Nephron progenitor cell (in vitro differentiated cells): ENCODE measurements around the gene ZNF683.
"Not testable (repeated sequence)": the region's sequence is repeated elsewhere in the genome, so short reads cannot be mapped to it uniquely, and the experiment has no call there.

Experiments used
- DNase-seq: peaks from one replicate; pipeline ENCODE4 v3.0.0; 2021
- H3K27ac Mint-ChIP-seq: 2 replicates; pipeline ENCODE4 v1.8.0; 2021; ENCODE audit warnings: mild to moderate bottlenecking, moderate library complexity, mixed read lengths
- H3K27me3 Mint-ChIP-seq: 2 replicates; pipeline ENCODE4 v1.8.0; 2021; ENCODE audit warnings: mild to moderate bottlenecking, low read depth, mixed read lengths; ENCODE audit not compliant: poor library complexity
- H3K36me3 Mint-ChIP-seq: 2 replicates; pipeline ENCODE4 v1.8.0; 2021; ENCODE audit warnings: low read depth, mixed read lengths
- H3K4me1 Mint-ChIP-seq: 2 replicates; pipeline ENCODE4 v1.8.0; 2021; ENCODE audit warnings: mixed read lengths
- H3K4me3 Mint-ChIP-seq: 2 replicates; pipeline ENCODE4 v1.8.0; 2021; ENCODE audit warnings: mild to moderate bottlenecking, moderate library complexity, mixed read lengths
- H3K9me3 Mint-ChIP-seq: 2 replicates; pipeline ENCODE4 v1.8.0; 2021; ENCODE audit warnings: mild to moderate bottlenecking, moderate library complexity, mixed read lengths
- TF ChIP-seq, protein P1 (sequence below): fragments of 200-600 bp; sonication (generic); IDR thresholded peaks from 2 replicates; pipeline ENCODE4 v1.5.0; 2021; ENCODE audit warnings: antibody characterized with exemption

ZNF683 gene

GRCh38 chr1:26389604-26390247 is 17.2 kb upstream of the ZNF683 start:
- Mint-ChIP-seq H3K4me3 (no peak overlapping the region), H3K36me3 (no peaks in the 10 kb centered on the region), H3K4me1 (peaks cover 55% of the 10 kb centered on the region), H3K27me3 (peaks cover 2% of the 10 kb centered on the region), H3K9me3 (no peaks in the 10 kb centered on the region), H3K27ac (no peak overlapping the region)
- DNase-seq = no peak
- TF ChIP-seq, protein P1, sequence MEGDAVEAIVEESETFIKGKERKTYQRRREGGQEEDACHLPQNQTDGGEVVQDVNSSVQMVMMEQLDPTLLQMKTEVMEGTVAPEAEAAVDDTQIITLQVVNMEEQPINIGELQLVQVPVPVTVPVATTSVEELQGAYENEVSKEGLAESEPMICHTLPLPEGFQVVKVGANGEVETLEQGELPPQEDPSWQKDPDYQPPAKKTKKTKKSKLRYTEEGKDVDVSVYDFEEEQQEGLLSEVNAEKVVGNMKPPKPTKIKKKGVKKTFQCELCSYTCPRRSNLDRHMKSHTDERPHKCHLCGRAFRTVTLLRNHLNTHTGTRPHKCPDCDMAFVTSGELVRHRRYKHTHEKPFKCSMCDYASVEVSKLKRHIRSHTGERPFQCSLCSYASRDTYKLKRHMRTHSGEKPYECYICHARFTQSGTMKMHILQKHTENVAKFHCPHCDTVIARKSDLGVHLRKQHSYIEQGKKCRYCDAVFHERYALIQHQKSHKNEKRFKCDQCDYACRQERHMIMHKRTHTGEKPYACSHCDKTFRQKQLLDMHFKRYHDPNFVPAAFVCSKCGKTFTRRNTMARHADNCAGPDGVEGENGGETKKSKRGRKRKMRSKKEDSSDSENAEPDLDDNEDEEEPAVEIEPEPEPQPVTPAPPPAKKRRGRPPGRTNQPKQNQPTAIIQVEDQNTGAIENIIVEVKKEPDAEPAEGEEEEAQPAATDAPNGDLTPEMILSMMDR = no peak

DNA sequence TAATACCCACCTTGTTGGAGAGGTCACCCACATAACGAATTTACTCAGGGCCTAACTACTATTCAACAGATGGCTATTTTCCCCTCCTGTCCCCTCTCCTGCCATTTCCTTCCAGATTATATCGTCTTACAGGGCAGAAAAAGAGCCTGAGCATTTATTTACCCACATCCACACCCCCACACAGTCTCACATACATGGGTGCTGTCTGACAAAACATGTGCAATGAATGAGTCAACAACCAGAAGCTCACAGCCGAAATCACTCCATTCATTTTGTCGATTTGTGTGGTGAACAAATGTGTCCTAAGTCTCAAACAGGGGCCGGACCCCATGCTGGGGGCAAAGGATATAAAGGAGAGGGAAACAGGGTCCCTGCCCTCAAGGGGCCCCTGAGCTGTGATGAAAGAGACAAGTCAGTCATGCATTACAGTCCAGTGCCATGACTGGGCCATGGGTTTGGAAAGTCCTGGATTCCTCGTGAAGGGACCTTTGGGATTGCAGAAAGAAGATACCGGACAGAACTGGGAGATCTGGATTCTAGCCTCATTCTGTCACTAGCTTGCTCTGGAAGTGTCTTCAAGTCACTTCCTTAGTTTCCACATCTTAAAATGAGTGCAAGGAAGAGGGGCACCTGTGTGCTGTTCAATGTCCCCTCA is 16.4 kb upstream of the ZNF683 start:
- Mint-ChIP-seq H3K27me3 (peaks cover 2% of the 10 kb centered on the region), H3K27ac (no peak overlapping the region), H3K9me3 (no peaks in the 10 kb centered on the region), H3K4me3 (no peak overlapping the region), H3K36me3 (no peaks in the 10 kb centered on the region), H3K4me1 (peaks cover 62% of the 10 kb centered on the region)
- no peak for DNase-seq
- TF ChIP-seq, protein P1 = no peak

DNA sequence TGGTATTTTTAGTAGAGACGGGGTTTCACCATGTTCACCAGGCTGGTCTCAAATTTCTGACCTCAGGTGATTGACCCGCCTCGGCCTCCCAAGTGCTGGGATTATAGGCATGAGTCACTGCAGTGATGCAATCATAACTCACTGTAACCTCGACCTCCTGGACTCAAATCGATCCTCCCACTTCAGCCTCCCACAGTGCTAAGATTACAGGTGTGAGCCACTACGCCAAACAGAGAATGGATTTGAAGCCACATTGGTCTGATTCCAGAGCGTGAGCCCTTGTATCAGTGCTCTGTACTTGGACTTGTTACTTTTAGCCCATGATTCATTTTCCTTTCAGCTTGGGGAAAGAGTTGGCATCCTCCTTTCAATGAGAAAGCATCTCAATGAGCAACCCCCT is 14.9 kb upstream of the ZNF683 start:
- Mint-ChIP-seq H3K4me3 (no peak overlapping the region), H3K36me3 (no peaks in the 10 kb centered on the region), H3K4me1 (peaks cover 54% of the 10 kb centered on the region), H3K9me3 (no peaks in the 10 kb centered on the region), H3K27ac (no peak overlapping the region), H3K27me3 (peaks cover 2% of the 10 kb centered on the region)
- TF ChIP-seq, protein P1 = no peak
- DNase-seq = no peak

DNA sequence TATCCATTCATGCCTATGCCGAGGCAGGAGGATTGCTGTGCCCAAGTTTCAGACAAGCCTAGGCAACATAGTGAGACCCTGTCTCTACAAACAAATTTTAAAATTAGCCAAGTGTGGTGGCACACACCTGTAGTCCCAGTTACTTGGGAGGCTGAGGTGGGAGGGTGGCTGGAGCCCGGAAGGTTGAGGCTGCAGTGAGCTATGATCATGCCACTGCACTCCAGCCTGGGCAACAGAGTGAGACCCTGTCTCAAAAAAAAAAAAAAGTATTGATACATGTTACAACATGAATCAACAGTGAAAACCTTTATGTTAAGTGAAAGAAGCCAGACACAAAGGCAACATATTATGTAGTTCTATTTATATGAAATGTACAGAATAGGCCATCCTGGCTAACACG is 12.5 kb upstream of the ZNF683 start:
- not testable (repeated sequence) for H3K9me3 Mint-ChIP-seq

GRCh38 chr1:26384076-26384475 is 11.5 kb upstream of the ZNF683 start:
- H3K36me3 Mint-ChIP-seq = no peaks in the 10 kb centered on the region
- H3K9me3 Mint-ChIP-seq = no peaks in the 10 kb centered on the region
- H3K4me1 Mint-ChIP-seq = peaks cover 27% of the 10 kb centered on the region
- DNase-seq = no peak
- TF ChIP-seq, protein P1 = no peak
- H3K27ac Mint-ChIP-seq = no peak overlapping the region
- no peak overlapping the region for H3K4me3 Mint-ChIP-seq
- H3K27me3 Mint-ChIP-seq = peaks cover 2% of the 10 kb centered on the region

More for the DNA sequence above, 12.5 kb upstream of the ZNF683 start:
- H3K27me3 Mint-ChIP-seq, H3K27ac Mint-ChIP-seq, H3K36me3 Mint-ChIP-seq, H3K4me3 Mint-ChIP-seq, DNase-seq: not testable (repeated sequence)
- H3K4me1 Mint-ChIP-seq = peaks cover 36% of the 10 kb centered on the region

GRCh38 chr1:26378879-26379251 is 6.3 kb upstream of the ZNF683 start:
- TF ChIP-seq, protein P1 = no peak
- H3K4me3 Mint-ChIP-seq = no peak overlapping the region
- no peaks in the 10 kb centered on the region for H3K27me3 Mint-ChIP-seq
- no peaks in the 10 kb centered on the region for H3K36me3 Mint-ChIP-seq
- DNase-seq = no peak
- peaks cover 8% of the 10 kb centered on the region for H3K4me1 Mint-ChIP-seq
- H3K9me3 Mint-ChIP-seq = no peaks in the 10 kb centered on the region
- H3K27ac Mint-ChIP-seq = no peak overlapping the region
